ENCODE data around the gene FUBP3.

The FUBP3 gene

DNA sequence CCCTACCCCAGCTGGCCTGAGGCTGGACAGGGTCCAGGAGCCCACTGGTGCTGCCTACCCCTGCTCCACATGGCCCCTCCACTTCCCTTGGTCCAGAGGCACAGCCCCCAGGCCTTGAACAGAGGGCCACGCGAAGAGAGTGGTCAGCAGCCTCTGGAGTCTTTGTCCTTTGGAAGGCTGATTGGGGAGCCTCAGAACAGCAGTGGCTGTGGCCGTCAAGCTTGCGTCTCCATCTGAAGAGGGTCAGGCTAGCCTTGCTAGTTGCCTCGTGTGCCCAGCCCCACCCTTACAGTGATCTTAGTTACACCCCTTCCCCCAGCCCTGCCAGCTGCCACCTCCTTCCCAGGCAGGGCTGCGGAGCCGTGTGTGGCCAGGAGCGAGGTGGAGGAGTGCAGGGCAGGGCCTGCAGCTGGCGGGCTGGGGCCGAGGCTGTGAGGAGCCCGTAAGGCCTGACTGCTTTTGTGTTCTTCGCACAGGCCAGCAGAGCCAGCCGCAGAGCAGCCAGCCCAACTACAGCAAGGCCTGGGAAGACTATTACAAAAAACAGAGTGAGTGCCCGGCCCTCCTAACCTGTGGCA is 54.9 kb downstream of the FUBP3 start:
- DNase-seq (ENCODE audit: low read depth) = no peak

- DNase-seq (ENCODE audit: low read depth) = no peak
Observed at GRCh38 chr9:130634801-130635200, 55.4 kb downstream of the FUBP3 start.

DNA sequence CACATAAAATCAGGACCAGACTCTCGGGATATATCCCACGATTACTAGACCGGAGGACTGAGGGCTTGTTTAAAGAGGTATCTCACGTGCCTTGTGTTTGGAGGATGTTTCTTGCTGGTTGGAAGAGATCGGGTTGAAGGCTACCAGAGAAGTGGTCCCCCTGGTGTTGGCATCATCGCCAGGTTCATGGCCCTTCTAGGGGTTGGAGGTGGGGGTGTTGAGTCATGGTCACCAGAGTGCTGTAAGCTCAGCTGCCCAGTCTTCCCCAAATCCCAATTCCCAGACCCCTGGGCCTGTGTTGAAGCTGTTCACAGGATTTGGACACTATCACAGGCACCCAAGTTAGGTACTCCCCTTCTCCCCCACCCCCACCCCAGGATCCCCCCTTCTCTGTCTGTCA is 55.9 kb downstream of the FUBP3 start:
- DNase-seq (ENCODE audit: low read depth) = no peak

- DNase-seq (ENCODE audit: low read depth) = no peak
Observed at GRCh38 chr9:130635721-130636647, 56.6 kb downstream of the FUBP3 start.

GRCh38 chr9:130636648-130637020 is 57.3 kb downstream of the FUBP3 start:
- no peak for DNase-seq (ENCODE audit: low read depth)

GRCh38 chr9:130638284-130639123 is 59.1 kb downstream of the FUBP3 start:
- no peak for DNase-seq (ENCODE audit: low read depth)

DNA sequence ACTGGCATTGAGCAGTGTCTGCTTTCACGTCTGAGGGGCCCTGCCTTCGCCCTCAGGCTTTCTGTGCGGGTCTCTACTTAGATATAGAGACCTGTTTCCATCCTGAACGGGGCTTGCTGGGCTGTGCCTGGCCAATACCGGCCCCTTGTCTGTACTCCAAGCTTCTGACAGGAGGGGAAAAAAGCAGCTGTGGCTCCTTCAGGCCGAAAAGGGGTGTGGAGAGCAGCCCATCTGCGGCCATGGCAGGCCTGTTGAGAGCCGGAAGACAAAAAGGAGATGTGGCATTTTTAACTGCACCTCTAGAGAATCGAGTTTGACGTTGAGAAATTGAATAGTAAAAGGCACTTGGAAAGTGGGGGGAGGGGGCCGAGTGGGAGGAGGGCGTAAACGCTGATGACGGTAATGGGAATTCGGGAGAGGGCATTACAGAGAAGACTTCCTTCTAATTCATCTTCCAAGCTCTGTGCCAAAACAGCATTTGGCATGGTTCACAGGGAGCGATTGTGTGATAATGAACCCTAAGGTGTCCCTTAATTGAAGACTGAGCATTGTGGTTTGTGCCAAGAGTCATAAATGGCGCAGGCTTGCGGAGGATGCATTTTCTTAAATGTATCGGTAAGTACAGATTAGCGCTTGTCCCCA is 59.9 kb downstream of the FUBP3 start:
- no peak for DNase-seq (ENCODE audit: low read depth)

DNA sequence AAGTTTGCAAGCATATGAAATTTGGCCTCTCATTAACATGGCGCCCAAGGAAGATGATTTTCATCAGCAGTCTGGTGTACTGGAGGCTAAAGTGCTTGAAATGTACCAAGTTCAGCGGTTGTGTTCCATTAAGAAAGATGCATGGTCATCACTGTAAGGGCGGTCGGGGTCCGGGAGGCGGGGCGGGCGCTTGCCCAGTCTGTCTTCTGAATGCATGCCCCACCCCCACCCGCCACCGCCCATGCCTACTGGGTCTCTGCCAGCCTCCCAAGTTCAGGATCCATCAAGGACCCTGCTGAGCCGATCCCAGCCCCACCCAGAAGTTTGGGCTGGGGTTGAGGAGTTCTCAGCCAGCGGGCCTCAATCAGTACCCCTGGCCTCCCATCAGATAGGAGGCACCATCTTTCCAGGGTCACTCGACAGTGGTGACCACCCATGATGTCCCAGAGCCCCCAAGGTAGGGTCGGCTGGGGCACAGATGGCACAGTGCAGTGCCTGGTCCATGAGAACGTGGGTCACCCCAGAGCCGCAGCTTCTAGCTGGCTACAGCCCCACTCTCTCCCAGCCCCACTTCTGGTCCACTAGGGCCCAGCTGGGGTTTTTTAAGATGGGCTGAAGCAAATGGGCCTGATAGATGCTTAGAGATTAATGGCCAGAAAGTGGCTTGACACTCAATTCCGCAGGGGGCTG is 60.6 kb downstream of the FUBP3 start:
- no peak for DNase-seq (ENCODE audit: low read depth)

DNA sequence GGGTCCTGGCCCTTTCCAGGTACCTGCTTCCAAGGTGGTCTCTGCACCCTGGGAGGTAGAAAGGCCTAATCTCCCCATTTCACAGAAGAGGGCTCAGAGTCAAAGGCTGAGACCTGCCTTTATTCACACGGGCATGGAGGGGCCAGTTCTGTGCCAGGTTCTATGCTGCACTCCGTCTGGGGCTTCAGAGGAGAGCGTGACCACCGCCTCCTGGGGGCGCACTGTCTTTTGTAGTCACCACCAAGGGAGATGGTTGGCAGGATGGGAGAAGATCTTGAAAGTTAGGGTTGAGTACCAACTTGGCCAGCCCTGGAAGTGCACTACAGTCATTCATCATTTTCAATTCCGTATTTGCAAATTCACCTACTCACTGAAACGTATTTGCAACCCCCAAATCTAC is 61.3 kb downstream of the FUBP3 start:
- DNase-seq (ENCODE audit: low read depth) = no peak

DNA sequence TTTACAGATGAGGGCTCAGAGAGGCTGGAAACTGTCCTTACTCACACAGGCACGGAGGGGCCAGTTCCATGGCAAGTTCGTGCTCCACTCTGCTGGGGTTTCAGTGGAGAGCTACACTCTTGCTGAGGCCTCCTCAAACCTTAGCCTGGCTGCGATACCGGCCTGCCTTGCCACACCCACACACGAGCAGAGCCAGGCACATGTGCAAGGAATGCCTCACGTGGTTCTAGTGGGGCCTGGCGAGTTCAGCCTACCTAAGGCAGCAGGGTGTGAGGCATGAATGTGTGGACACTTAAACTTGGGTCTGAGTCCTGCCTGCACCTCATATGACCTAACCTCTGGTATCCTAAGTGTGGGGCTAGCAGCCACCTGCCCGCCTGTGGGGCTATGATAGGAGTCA is 63.5 kb downstream of the FUBP3 start:
- DNase-seq (ENCODE audit: low read depth) = no peak

- DNase-seq (ENCODE audit: low read depth) = no peak
Observed at GRCh38 chr9:130651221-130651620, 71.8 kb downstream of the FUBP3 start.

GRCh38 chr9:130651752-130652151 is 72.4 kb downstream of the FUBP3 start:
- no peak for DNase-seq (ENCODE audit: low read depth)

- DNase-seq (ENCODE audit: low read depth) = no peak
Observed at GRCh38 chr9:130654879-130655278, 75.5 kb downstream of the FUBP3 start.

DNA sequence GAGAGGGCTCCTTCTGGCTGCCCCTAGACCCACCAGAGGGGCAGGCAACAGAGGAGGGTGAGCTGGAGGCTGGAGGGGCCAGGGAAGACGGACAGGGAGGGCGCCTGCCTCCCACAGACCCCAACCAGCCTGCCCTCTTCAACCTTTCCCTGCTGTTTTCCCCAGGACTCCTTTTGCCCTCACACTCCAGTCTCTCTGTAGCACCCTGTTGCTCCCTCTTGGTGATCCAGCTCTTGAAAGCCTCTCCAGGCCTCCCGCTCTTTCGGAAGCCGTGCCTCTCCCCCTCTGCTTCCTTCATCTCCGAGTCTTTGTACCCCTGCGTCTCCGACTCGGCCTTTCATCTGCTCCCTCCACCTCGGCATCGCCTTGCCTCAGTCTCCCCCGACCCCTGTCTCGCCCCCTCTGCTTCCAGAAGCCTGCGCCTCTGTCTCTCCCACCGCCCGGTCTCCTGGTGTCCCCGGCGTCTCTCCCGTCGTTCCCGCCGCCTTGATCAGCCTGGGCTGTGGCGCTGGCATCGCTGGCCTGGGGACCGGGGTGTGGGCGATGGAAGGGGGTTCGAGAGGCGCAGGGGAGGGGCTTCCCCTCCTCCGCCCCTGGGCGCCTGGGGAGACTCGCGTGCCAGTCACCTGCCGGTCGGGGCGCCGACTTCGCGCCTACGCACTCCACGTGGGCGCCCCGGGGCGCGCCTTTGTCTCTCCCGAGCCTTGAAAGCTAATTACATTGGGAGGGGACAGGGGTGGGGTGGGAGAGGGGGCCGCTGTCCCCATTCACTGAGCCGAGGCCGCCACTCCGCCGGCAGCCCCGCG is 79.7 kb downstream of the FUBP3 start:
- DNase-seq (ENCODE audit: low read depth) = no peak

GRCh38 chr9:130659699-130660248 is 80.4 kb downstream of the FUBP3 start:
- no peak for DNase-seq (ENCODE audit: low read depth)

- no peak for DNase-seq (ENCODE audit: low read depth)
Observed at GRCh38 chr9:130660326-130660682, 80.9 kb downstream of the FUBP3 start.

- DNase-seq (ENCODE audit: low read depth) = no peak
Observed at GRCh38 chr9:130660683-130661450, 81.5 kb downstream of the FUBP3 start.

DNA sequence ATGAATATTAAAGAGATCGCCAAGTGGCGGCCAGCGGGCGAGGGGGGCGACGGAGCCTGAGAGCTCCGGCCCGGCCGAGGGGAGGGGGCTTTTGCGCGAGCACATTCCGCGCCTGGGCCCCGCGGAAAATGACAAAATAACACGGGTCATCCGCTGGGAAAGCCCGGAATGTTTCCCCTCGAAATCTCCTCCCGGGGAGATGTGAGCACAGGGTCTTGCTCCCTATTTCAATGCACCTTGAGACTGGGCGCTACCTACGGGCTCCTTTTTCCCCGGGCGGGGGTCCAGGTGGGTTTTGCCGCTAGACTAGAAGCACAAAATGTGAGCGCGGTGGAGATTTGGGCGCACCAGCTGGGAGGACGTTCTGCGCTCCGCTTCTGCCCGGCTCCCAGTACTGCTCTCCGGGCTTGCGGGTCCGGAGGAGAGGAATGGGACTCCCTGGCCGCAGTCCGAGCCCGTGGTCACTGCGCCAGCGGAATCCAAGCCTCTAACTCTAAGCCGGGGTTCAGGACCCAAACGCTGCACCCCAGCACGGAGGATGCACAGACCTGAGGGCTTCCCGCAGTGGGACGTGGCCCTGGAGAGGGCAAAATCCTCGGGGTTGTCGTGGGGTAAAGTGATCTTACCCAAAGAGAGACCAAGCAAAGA is 82.2 kb downstream of the FUBP3 start:
- DNase-seq (ENCODE audit: low read depth) = no peak
